ENCODE data around the gene GRIK1. TPM values are rescaled to one million over a fixed set of nuclear protein-coding genes. Genes with fewer than 3 reads are reported as not detected.

The GRIK1 gene
- total and polyA plus RNA-seq, 2 donors (not counting 1 experiment from before 2014, with no cell fraction given): not detected

DNA sequence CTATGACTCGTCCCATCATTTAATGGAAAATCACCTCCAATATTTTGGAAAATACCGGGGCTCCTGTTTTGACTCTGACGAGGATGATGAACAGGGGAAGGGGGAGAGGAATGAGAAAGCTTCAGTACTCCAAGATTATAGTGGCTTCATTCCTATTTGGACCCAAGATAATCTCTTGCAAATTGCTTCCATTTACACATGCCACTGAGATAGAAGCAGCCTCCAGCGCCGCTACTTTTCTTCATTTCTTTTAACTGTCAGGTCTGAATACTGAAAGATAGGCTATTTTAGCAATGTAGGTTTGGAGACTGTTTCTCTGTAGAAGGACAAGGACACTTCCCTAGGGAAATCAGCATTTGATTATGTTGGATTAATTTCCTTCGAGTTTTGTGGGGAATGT, 565 bp upstream of the GRIK1 start:
- Histone ChIP-seq H3K79me2 (ENCODE audit: control insufficient read depth, insufficient read depth, low read length) (no peaks in the 10 kb centered on the region), H3K4me3 (ENCODE audit: control extremely low read depth in 1 of 5, extremely low read depth in 1 of 5, insufficient read depth in 1 of 5, low read depth in 2 of 5, low read length in 4 of 5) (no peak overlapping the region), H3K9ac (ENCODE audit: low read length) (no peak overlapping the region), H3K4me1 (ENCODE audit: control insufficient read depth in 2 of 2, insufficient read depth in 2 of 2, low read length in 2 of 2) (no peaks in the 10 kb centered on the region), H4K20me1 (ENCODE audit: control insufficient read depth, insufficient read depth, low read length, poor library complexity, severe bottlenecking) (no peaks in the 10 kb centered on the region), H3K27ac (ENCODE audit: low read length in 2 of 2) (no peak overlapping the region), H3K4me2 (replicated peaks; ENCODE audit: low read depth, low read length, poor library complexity, severe bottlenecking) (no peak overlapping the region), H3K9me3 (ENCODE audit: control extremely low read depth in 1 of 3, control insufficient read depth in 2 of 3, insufficient read depth in 1 of 3, low read length in 2 of 3) (peaks cover 0 to 18% (median 0%) of the 10 kb centered on the region in 3 donors), H3K36me3 (replicated peaks in 1 of 2; ENCODE audit: control extremely low read depth in 1 of 2, control insufficient read depth in 1 of 2, extremely low read depth in 1 of 2, insufficient read depth in 2 of 2, low read length in 1 of 2) (no peaks in the 10 kb centered on the region), H2AFZ (ENCODE audit: insufficient read depth, low read depth, low read length, poor library complexity, severe bottlenecking) (no peak overlapping the region), H3K27me3 (replicated peaks in 1 of 4; ENCODE audit: control extremely low read depth in 1 of 4, control insufficient read depth in 3 of 4, insufficient read depth in 4 of 4, low read length in 3 of 4) (peaks cover 0 to 16% (median 9%) of the 10 kb centered on the region in 4 experiments)
- TF ChIP-seq, protein P1, sequence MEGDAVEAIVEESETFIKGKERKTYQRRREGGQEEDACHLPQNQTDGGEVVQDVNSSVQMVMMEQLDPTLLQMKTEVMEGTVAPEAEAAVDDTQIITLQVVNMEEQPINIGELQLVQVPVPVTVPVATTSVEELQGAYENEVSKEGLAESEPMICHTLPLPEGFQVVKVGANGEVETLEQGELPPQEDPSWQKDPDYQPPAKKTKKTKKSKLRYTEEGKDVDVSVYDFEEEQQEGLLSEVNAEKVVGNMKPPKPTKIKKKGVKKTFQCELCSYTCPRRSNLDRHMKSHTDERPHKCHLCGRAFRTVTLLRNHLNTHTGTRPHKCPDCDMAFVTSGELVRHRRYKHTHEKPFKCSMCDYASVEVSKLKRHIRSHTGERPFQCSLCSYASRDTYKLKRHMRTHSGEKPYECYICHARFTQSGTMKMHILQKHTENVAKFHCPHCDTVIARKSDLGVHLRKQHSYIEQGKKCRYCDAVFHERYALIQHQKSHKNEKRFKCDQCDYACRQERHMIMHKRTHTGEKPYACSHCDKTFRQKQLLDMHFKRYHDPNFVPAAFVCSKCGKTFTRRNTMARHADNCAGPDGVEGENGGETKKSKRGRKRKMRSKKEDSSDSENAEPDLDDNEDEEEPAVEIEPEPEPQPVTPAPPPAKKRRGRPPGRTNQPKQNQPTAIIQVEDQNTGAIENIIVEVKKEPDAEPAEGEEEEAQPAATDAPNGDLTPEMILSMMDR (IDR thresholded peaks at IDR 0.05): no peak
- TF ChIP-seq EZH2 (IDR thresholded peaks at IDR 0.05; ENCODE audit: borderline replicate concordance, insufficient read depth, low read depth, low read length, poor library complexity, severe bottlenecking): no peak
- no peak for ATAC-seq (ENCODE audit: low read depth)
- Mint-ChIP-seq H3K4me1 (no peaks in the 10 kb centered on the region), H3K27me3 (peaks cover 40% of the 10 kb centered on the region), H3K4me3 (no peak overlapping the region), H3K27ac (no peak overlapping the region), H3K9me3 (ENCODE audit: insufficient read depth) (no peaks in the 10 kb centered on the region)
- CTCF ChIA-PET: no interaction called here
- no peak for DNase-seq
- POLR2A ChIA-PET: no interaction called here
- intact Hi-C loops (cut with micrococcal nuclease): no loop called here
- WGBS (ENCODE audit: insufficient coverage): no CpG with 5 or more reads among the region's 6 CpGs

DNA sequence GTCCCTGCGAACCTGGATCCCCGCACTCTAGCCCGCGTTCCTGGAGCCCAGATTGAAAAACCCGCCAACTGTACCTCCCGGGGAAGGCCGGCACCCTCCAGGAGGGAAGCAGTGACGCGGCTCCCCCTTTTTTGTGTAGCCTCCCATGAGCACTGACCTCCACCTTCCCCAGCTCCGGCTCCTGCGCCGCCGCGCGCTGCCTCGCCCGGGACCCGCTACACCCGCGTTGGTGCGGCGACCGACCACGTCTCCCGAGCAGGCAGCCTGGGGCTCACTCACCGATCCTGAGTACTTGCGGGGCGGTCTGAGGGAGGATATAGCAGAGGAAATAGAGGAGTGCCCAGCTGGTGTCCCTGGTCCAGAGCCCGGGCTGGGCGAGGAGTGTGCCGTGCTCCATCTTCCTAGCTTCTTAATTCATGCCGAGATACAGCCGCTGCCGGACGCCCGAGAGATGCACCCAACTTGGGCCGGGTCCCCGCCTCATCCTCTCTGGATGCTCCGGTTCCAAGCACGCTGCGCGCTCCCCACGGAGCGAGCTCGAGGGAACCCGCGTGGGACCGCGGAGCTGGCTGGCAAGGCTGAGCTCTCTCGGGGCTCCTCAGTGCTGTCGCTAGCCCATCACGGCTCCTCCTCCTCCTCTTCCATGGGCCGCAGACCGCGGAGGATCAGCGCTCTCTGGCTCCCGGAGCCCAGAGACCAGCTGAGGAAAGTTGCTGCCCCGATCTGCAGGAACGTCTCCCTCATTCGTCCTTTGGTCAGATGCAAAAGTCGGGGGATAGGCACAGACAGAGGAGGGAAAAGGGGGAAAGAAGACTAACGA, 482 bp downstream of the GRIK1 start:
- DNase-seq: no peak
- POLR2A ChIA-PET: no interaction called here
- peaks cover 0 to 16% (median 9%) of the 10 kb centered on the region in 4 experiments for H3K27me3 ChIP-seq (replicated peaks in 1 of 4; ENCODE audit: control extremely low read depth in 1 of 4, control insufficient read depth in 3 of 4, insufficient read depth in 4 of 4, low read length in 3 of 4)
- no peak overlapping the region for H3K27ac ChIP-seq (ENCODE audit: low read length in 2 of 2)
- no peak overlapping the region for H3K9ac ChIP-seq (ENCODE audit: low read length)
- no peaks in the 10 kb centered on the region for H4K20me1 ChIP-seq (ENCODE audit: control insufficient read depth, insufficient read depth, low read length, poor library complexity, severe bottlenecking)
- no peak overlapping the region for H2AFZ ChIP-seq (ENCODE audit: insufficient read depth, low read depth, low read length, poor library complexity, severe bottlenecking)
- no peak for TF ChIP-seq EZH2 (IDR thresholded peaks at IDR 0.05; ENCODE audit: borderline replicate concordance, insufficient read depth, low read depth, low read length, poor library complexity, severe bottlenecking)
- TF ChIP-seq, protein P1 (IDR thresholded peaks at IDR 0.05): no peak
- no peaks in the 10 kb centered on the region for H3K36me3 ChIP-seq (replicated peaks in 1 of 2; ENCODE audit: control extremely low read depth in 1 of 2, control insufficient read depth in 1 of 2, extremely low read depth in 1 of 2, insufficient read depth in 2 of 2, low read length in 1 of 2)
- Mint-ChIP-seq H3K27ac (no peak overlapping the region), H3K4me1 (no peaks in the 10 kb centered on the region), H3K4me3 (no peak overlapping the region), H3K27me3 (peaks cover 40% of the 10 kb centered on the region), H3K9me3 (ENCODE audit: insufficient read depth) (no peaks in the 10 kb centered on the region)
- H3K9me3 ChIP-seq (ENCODE audit: control extremely low read depth in 1 of 3, control insufficient read depth in 2 of 3, insufficient read depth in 1 of 3, low read length in 2 of 3): peaks cover 0 to 18% (median 0%) of the 10 kb centered on the region in 3 donors
- ATAC-seq (ENCODE audit: low read depth): no peak
- CTCF ChIA-PET: no interaction called here
- no peaks in the 10 kb centered on the region for H3K79me2 ChIP-seq (ENCODE audit: control insufficient read depth, insufficient read depth, low read length)
- H3K4me2 ChIP-seq (replicated peaks; ENCODE audit: low read depth, low read length, poor library complexity, severe bottlenecking): no peak overlapping the region
- 10% methylated on average over 60 of the region's 62 CpGs for WGBS (ENCODE audit: insufficient coverage)
- H3K4me1 ChIP-seq (ENCODE audit: control insufficient read depth in 2 of 2, insufficient read depth in 2 of 2, low read length in 2 of 2): no peaks in the 10 kb centered on the region
- no peak overlapping the region for H3K4me3 ChIP-seq (ENCODE audit: control extremely low read depth in 1 of 5, extremely low read depth in 1 of 5, insufficient read depth in 1 of 5, low read depth in 2 of 5, low read length in 4 of 5)
- intact Hi-C loops (cut with micrococcal nuclease): no loop called here
